ENCODE results near the gene KRTAP12-1.

- TF ChIP-seq EZH2 (IDR thresholded peaks at IDR 0.05; ENCODE audit: borderline replicate concordance, low read depth, low read length, poor library complexity, severe bottlenecking) (no peak), CTCF (conservative IDR thresholded peaks at IDR 0.05; ENCODE audit: low read depth, low read length) (no peak)
Measured at GRCh38 chr21:44667612-44668011, 14.4 kb downstream of the KRTAP12-1 start.
